ENCODE results near the gene RPH3AL.
A peak's percentile ranks its signal among the peaks of the same experiment; 100 is the strongest.

RPH3AL gene

GRCh38 chr17:352421-353212 lies at the start of gene RPH3AL:
RPH3AL (minus strand) TSS chr17:352807; CDS start chr17:327543, 25,264 bp downstream.
- TF ChIP-seq, protein P1, sequence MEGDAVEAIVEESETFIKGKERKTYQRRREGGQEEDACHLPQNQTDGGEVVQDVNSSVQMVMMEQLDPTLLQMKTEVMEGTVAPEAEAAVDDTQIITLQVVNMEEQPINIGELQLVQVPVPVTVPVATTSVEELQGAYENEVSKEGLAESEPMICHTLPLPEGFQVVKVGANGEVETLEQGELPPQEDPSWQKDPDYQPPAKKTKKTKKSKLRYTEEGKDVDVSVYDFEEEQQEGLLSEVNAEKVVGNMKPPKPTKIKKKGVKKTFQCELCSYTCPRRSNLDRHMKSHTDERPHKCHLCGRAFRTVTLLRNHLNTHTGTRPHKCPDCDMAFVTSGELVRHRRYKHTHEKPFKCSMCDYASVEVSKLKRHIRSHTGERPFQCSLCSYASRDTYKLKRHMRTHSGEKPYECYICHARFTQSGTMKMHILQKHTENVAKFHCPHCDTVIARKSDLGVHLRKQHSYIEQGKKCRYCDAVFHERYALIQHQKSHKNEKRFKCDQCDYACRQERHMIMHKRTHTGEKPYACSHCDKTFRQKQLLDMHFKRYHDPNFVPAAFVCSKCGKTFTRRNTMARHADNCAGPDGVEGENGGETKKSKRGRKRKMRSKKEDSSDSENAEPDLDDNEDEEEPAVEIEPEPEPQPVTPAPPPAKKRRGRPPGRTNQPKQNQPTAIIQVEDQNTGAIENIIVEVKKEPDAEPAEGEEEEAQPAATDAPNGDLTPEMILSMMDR (conservative IDR thresholded peaks at IDR 0.05; ENCODE audit: low read depth): no peak
- CTCF ChIA-PET: interaction anchor here (0.7 kb wide), 1 partner anchor 33 kb away, joined by 4 read pairs; no protein-coding TSS in a partner anchor
- H3K27ac ChIP-seq: peak within 1 kb of the TSS; percentile 83
- no peak for DNase-seq (ENCODE audit: low spot score)
- POLR2A ChIA-PET (ENCODE audit: low non-redundant PET): no interaction called here

DNA sequence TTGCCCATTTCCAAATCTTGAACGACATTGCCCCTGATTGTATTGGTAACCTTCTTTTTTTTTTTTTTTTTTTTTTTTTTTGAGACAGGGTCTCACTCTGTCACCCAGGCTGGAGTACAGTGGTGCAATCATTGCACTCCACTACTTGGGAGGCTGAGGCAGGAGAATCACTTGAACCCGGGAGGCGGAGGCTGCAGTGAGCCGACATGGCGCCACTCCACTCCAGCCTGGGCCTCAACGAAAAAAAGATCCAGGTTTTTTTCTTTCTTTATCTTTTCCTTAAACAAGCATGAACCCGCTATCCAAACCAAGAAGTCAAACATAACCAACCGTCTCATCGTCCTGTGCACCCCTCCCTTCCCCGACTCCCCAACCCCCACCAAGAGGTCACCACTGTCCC lies 47.6 kb upstream of the RPH3AL start:
- DNase-seq (ENCODE audit: low spot score): no peak
- TF ChIP-seq, protein P1 (conservative IDR thresholded peaks at IDR 0.05; ENCODE audit: low read depth): no peak
- POLR2A ChIA-PET (ENCODE audit: low non-redundant PET): no interaction called here
- H3K27ac ChIP-seq: no peak overlapping the region
- CTCF ChIA-PET: no interaction called here

- no peak for DNase-seq (ENCODE audit: low spot score)
- ChIA-PET POLR2A (ENCODE audit: low non-redundant PET) (no interaction called here), CTCF (no interaction called here)
- TF ChIP-seq, protein P1 (conservative IDR thresholded peaks at IDR 0.05; ENCODE audit: low read depth): no peak
- H3K27ac ChIP-seq: no peak overlapping the region
Measured at GRCh38 chr17:396788-397187, 44.2 kb upstream of the RPH3AL start.

GRCh38 chr17:395974-396373 lies 43.4 kb upstream of the RPH3AL start:
- TF ChIP-seq, protein P1 (conservative IDR thresholded peaks at IDR 0.05; ENCODE audit: low read depth): no peak
- POLR2A ChIA-PET (ENCODE audit: low non-redundant PET): no interaction called here

GRCh38 chr17:395179-395578 lies 42.6 kb upstream of the RPH3AL start:
- TF ChIP-seq, protein P1 (conservative IDR thresholded peaks at IDR 0.05; ENCODE audit: low read depth): no peak
- H3K27ac ChIP-seq: no peak overlapping the region
- CTCF ChIA-PET: no interaction called here
- DNase-seq (ENCODE audit: low spot score): no peak
- POLR2A ChIA-PET (ENCODE audit: low non-redundant PET): no interaction called here

More at GRCh38 chr17:395974-396373, 43.4 kb upstream of the RPH3AL start:
- CTCF ChIA-PET: no interaction called here
- no peak overlapping the region for H3K27ac ChIP-seq
- no peak for DNase-seq (ENCODE audit: low spot score)

DNA sequence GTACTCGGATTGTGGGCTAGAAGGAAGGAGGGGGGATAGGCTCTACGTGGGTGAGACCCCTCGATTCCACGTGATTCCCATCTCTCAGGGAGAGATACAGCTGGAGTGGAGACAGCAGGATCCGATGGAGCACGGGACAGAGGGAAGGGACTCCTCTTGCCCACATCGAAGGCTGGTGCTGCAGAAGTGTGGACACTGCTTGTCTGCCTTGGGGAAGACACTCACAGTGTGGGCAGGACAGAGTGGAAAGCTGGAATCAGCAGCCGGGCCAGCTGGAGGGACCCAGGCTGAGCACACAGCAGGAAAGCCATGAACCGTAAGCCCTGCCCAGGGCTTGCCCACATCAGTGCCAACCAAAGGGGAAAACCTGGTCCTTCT lies 42.1 kb upstream of the RPH3AL start:
- ChIA-PET CTCF (no interaction called here), POLR2A (ENCODE audit: low non-redundant PET) (no interaction called here)
- H3K27ac ChIP-seq: no peak overlapping the region
- DNase-seq (ENCODE audit: low spot score): no peak
- TF ChIP-seq, protein P1 (conservative IDR thresholded peaks at IDR 0.05; ENCODE audit: low read depth): no peak
